ENCODE data around the gene FGD2. TPM values are rescaled to one million over a fixed set of nuclear protein-coding genes. Genes with fewer than 3 reads are reported as not detected.
"Not testable (repeated sequence)": the region's sequence is repeated elsewhere in the genome, so short reads cannot be mapped to it uniquely, and the experiment has no call there.

FGD2 gene
- total and polyA plus RNA-seq, 5 donors = 5.1 to 14.0 (median 9.7) TPM

DNA sequence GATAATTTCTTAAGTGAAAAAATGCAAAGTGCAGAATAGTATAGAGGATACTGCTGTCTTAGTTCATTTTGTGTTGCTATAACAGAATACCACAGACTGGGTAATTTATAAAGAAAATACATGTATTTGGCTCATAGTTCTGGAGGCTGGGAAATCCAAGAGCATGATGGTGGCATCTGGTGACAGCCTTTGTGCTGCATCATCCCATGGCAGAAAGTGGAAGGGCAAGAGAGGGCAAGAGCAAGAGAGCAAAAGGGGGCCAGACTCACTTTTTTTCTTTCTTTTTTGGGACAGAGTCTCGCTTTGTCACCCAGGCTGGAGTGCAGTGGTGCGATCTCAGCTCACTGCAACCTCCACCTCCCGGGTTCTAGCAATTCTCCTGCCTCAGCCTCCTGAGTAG, 37.6 kb downstream of the FGD2 start:
- H3K27me3 ChIP-seq (ENCODE audit: control insufficient read depth, insufficient read depth); ATAC-seq; H3K4me1 ChIP-seq (ENCODE audit: control insufficient read depth, insufficient read depth, low read length); H3K9me3 ChIP-seq (ENCODE audit: control insufficient read depth, low read length); H3K27ac ChIP-seq (ENCODE audit: low read length); intact Hi-C loops (cut with DNase I); H3K4me3 ChIP-seq (ENCODE audit: low read length): not testable (repeated sequence)
- 96% methylated on average over 3 of the region's 3 CpGs for WGBS
- DNase-seq = peak in 1 of 3 donors; percentile 8

DNA sequence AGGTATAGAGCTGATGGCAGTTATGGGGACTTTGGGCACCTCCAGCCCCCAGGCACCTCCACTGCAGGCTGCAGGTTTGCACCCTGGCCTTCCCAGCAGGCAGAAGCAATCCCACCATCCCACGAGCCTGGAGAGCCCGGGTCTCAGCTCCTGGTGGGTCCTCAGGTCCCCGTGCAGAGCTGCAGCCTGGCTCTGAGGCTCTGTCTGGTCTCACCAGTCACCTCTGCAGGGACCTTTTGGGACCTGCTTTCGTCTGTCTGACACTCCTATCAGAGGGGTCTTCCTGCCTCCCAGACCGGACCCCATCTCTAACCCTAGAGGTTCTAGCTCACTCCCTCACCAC, 41.9 kb downstream of the FGD2 start:
- 87% methylated on average over 5 of the region's 5 CpGs for WGBS
- no peaks in the 10 kb centered on the region for H3K27me3 ChIP-seq (ENCODE audit: control insufficient read depth, insufficient read depth)
- no peak overlapping the region for H3K27ac ChIP-seq (ENCODE audit: low read length)
- DNase-seq (peak in 2 of 3 donors; percentile 4 to 31), ATAC-seq (no peak)
- peaks cover 2% of the 10 kb centered on the region for H3K4me1 ChIP-seq (ENCODE audit: control insufficient read depth, insufficient read depth, low read length)
- H3K9me3 ChIP-seq (ENCODE audit: control insufficient read depth, low read length) = no peaks in the 10 kb centered on the region
- H3K4me3 ChIP-seq (ENCODE audit: low read length) = no peak overlapping the region
- intact Hi-C loops (cut with DNase I) = no loop called here

DNA sequence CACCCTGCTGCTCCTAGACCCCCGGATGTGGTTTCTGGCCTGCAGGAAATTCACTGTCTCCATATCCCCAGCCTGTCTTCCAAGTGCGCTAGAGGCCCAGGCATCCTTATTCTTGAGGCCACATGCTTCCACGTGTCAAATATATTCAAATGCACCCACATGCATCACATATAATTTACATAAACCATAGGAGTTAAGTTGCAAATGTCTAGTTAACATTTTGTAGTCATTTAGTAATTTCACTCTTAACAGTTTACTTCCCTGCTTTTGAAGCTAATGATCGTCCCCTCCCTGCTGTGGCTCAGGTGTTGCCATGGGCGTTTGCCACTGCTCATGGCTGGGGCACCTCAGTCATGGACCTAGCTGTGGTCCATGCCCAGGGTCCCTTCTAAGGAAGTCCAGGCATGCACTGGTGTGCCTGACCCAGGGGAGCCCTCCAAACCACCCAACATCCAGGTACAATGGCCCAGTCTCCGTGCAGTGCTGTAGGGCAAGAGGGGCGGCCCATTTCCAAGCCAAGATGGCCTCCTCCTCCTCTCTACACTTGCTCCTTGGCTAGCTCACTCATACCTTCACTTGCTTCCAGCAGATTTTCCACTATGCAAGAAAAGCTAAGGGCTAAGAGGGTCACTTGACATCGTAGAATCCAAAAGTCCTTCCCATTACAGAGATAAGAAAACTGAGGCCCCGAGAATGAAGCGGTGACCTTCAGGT, 42.4 kb downstream of the FGD2 start:
- DNase-seq (peak in 2 of 3 donors; percentile 1 to 28), ATAC-seq (no peak)
- Histone ChIP-seq H3K27me3 (ENCODE audit: control insufficient read depth, insufficient read depth) (no peaks in the 10 kb centered on the region), H3K27ac (ENCODE audit: low read length) (no peak overlapping the region), H3K4me3 (ENCODE audit: low read length) (no peak overlapping the region), H3K9me3 (ENCODE audit: control insufficient read depth, low read length) (no peaks in the 10 kb centered on the region), H3K4me1 (ENCODE audit: control insufficient read depth, insufficient read depth, low read length) (peaks cover 2% of the 10 kb centered on the region)
- intact Hi-C loops (cut with DNase I) = no loop called here
- 87% methylated on average over 10 of the region's 10 CpGs for WGBS

DNA sequence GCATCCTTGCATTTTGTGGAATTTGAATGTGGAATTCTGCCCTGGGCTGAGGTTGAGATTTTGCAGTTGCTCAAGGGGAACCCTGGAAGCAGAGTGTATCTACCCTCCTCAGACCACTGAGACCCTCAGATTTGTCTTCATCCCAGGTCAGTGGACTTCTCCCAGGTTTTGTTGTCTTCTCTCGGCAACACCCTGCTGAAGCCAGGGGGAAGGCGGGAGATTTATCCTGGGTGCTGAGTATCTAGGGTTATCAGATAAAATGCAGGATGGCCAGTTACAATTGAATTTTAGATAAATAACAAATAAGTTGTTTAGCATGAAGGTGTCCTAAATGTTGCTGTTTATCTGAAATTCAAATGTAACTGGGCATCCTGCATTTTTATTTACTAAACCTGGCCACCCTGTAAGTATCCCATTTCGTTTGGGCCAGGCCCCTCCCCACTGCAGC, 43.0 kb downstream of the FGD2 start:
- Histone ChIP-seq H3K27ac (ENCODE audit: low read length) (no peak overlapping the region), H3K4me1 (ENCODE audit: control insufficient read depth, insufficient read depth, low read length) (peaks cover 2% of the 10 kb centered on the region), H3K4me3 (ENCODE audit: low read length) (no peak overlapping the region), H3K27me3 (ENCODE audit: control insufficient read depth, insufficient read depth) (no peaks in the 10 kb centered on the region), H3K9me3 (ENCODE audit: control insufficient read depth, low read length) (no peaks in the 10 kb centered on the region)
- DNase-seq = peak in 1 of 3 donors; percentile 5
- intact Hi-C loops (cut with DNase I) = no loop called here
- 60% methylated on average over 3 of the region's 3 CpGs for WGBS
- no peak for ATAC-seq

DNA sequence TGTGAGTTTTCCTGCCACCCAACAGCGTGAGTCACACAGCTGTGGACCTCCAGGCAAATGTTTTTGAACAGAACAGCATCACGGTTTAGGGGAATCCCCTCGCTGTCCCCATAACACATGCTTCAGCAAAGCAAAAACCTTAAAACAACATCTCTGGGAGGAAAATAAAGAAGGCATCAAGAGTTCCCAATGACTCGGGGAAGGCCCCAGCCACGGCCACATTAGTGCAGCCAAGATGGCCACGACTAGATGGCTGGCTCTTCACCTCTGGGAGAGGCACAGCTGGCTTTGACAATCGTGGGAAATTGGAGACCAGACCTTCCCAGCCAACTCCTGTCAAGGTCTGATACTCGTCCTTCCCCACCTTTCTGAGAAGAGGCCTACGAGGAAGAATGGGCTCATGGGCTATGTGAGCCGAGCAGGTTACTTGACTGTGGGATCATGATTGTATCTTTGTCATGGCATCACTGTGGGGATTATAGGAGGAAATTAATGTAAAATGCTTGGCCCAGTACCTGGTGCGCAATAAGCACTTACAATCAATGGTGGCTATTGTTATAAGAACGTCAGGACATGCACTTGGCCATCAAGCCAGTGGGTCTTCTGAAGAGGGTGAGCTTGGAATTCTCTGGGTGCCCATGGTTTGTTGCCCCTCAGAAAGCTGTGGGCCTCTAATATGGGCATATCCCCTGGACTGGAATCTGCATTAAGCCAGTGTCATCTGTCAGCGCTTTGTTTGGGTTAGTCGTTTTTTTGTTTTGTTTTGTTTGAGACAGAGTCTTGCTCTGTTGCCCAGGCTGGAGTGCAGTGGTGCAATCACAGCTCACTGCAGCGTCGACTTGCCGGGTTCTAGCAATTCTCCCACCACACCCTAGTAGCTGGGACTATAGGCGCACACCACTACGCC, 43.6 kb downstream of the FGD2 start:
- DNase-seq = peak; percentile 35 to 70 (median 57)
- ATAC-seq = peak; percentile 35 to 53
- H3K27me3 ChIP-seq (ENCODE audit: control insufficient read depth, insufficient read depth) = no peaks in the 10 kb centered on the region
- H3K27ac ChIP-seq (ENCODE audit: low read length) = peak overlapping the region; percentile 1
- intact Hi-C loops (cut with DNase I) = no loop called here
- peaks cover 2% of the 10 kb centered on the region for H3K4me1 ChIP-seq (ENCODE audit: control insufficient read depth, insufficient read depth, low read length)
- 72% methylated on average over 19 of the region's 19 CpGs for WGBS
- H3K9me3 ChIP-seq (ENCODE audit: control insufficient read depth, low read length) = no peaks in the 10 kb centered on the region
- H3K4me3 ChIP-seq (ENCODE audit: low read length) = no peak overlapping the region

DNA sequence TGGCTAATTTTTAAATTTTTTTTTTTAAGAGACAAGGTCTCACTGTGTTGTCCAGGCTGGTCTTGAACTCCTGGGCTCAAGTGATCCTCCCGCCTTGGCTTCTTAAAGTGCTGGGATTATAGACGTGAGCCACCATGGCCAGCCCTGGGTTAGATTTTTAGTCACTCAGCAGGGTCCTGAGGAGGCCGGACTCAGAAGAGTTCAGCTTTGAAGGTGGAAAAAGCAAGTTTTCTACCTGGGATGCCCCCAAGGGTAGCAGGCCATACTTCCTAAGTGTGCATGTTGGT, 44.2 kb downstream of the FGD2 start:
- intact Hi-C loops (cut with DNase I) = loop anchor here in 3 of 4 donors (2.0 to 5.0 kb wide), 3 partner anchors 121 to 123 kb away; partner anchors contain the start of gene PIM1 (in 2 of the 3)
- Histone ChIP-seq H3K27me3 (ENCODE audit: control insufficient read depth, insufficient read depth) (no peaks in the 10 kb centered on the region), H3K27ac (ENCODE audit: low read length) (peak overlapping the region; percentile 57), H3K4me1 (ENCODE audit: control insufficient read depth, insufficient read depth, low read length) (peaks cover 2% of the 10 kb centered on the region), H3K4me3 (ENCODE audit: low read length) (no peak overlapping the region), H3K9me3 (ENCODE audit: control insufficient read depth, low read length) (no peaks in the 10 kb centered on the region)
- ATAC-seq (no peak), DNase-seq (no peak)
- 85% methylated on average over 3 of the region's 3 CpGs for WGBS

DNA sequence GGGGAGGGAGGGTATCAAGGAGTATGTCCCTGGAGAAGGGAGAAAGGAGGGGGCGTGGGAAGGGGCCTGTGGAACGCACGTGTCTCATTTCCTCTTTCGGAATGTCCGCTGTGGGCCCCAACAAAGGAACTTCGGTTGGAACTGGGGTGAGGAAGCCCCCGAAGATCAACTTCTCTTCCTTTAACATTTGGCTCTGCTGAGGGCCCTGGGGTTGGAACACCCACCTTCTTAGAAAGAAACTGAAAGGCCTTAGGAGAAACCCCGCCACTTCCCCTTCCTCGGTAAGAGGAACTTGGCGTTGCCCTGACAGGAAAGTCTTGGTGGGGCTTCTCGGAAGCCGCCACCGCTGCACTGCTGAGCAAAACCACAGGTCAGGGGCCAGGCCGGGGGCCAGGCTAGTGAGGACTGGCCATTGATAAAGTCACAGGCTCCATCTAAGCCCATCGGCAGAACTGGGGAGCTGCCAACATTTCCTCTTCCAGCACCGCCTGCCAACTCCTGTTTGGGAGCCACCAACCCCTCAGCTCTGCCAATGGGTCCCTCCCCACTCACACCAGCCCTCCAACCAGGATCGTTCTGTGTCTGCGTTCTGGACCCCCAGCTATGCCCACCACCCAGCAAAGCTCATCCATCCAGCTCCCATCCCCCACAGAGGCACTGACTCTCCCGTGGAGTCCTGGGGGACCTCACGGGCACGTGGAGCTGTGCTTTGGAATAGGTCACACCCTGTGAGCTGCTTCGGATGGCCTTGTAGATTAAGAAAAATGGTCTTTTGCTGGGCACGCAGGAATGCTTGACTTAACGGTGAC, 44.8 kb downstream of the FGD2 start:
- WGBS = 52% methylated on average over 24 of the region's 24 CpGs
- Histone ChIP-seq H3K9me3 (ENCODE audit: control insufficient read depth, low read length) (no peaks in the 10 kb centered on the region), H3K27me3 (ENCODE audit: control insufficient read depth, insufficient read depth) (no peaks in the 10 kb centered on the region), H3K4me1 (ENCODE audit: control insufficient read depth, insufficient read depth, low read length) (peaks cover 2% of the 10 kb centered on the region), H3K27ac (ENCODE audit: low read length) (peak overlapping the region; percentile 57), H3K4me3 (ENCODE audit: low read length) (no peak overlapping the region)
- peak; percentile 75 to 90 (median 89) for DNase-seq
- ATAC-seq = peak; percentile 67 to 71
- intact Hi-C loops (cut with DNase I) = loop anchor here in 3 of 4 donors (2.0 to 5.0 kb wide), 3 partner anchors 121 to 123 kb away; partner anchors contain the start of gene PIM1 (in 2 of the 3)

DNA sequence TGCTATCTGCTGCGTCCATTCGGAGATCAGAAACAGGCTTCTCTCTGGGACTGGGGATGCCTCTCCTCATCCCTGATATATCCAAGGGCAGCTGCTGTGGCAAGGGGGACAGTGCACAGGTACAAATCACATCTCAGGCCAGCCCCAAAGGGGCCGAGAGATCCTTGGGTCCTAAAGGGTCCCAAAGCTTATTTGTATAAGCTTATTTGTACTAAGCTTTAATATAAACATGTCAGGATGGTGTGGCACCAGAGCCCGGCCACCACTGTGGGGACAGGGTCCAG, 45.3 kb downstream of the FGD2 start:
- 77% methylated on average over 4 of the region's 4 CpGs for WGBS

DNA sequence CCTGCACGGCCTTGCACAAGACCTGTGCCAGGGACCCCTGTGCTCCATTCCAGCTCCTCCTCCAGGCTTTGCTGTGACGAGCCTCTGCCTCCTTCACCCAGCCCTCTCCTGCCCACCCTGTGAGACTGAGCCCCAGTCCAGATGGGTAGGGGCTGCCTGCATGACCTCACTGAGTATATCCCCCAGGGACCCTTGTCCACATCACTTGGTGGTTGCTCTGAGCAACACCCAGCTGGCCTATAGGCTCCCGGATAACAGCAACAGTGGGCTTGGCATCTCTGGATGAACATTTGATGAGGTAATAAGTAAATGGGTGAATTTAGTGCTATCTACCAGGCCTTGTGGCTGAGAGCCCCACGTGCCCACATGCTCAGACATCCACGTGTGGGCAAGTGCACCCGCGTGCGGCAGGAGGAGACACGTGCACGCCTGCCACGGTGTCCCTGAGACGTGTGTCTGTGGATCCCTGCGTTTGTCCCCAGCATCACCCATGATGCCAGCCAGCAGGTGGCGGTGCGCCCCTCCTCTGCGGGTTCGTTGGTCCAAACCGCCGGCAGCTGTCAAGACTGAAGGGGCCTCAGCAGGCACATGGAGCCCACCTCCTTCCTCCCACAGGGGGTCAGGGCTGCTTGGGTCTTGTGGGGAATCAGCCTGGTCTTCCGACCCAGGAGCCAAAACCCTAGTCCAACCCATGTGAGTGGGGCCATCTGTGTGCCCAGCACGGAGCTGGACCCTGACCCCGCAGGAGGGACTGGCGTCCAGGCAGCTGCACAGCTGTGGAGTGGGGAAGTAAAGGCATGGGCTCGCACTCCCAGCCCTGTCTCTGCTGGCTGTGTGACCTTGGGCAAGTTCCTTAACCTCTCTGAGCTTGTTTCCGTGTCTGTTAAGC, 45.9 kb downstream of the FGD2 start:
- intact Hi-C loops (cut with DNase I) = loop anchor here (1.0 to 5.0 kb wide), 4 partner anchors 119 to 121 kb away; partner anchors contain the start of gene PIM1 (in 2 of the 4)
- WGBS = 21% methylated on average over 25 of the region's 25 CpGs
- ATAC-seq (peak; percentile 85 to 86), DNase-seq (peak; percentile 91 to 97 (median 97))
- Histone ChIP-seq H3K9me3 (ENCODE audit: control insufficient read depth, low read length) (no peaks in the 10 kb centered on the region), H3K4me3 (ENCODE audit: low read length) (no peak overlapping the region), H3K4me1 (ENCODE audit: control insufficient read depth, insufficient read depth, low read length) (peaks cover 2% of the 10 kb centered on the region), H3K27me3 (ENCODE audit: control insufficient read depth, insufficient read depth) (no peaks in the 10 kb centered on the region), H3K27ac (ENCODE audit: low read length) (no peak overlapping the region)

More for the DNA sequence above, 45.3 kb downstream of the FGD2 start:
- ATAC-seq (no peak), DNase-seq (peak in 1 of 3 donors; percentile 63)
- H3K27me3 ChIP-seq (ENCODE audit: control insufficient read depth, insufficient read depth) = no peaks in the 10 kb centered on the region
- no peak overlapping the region for H3K4me3 ChIP-seq (ENCODE audit: low read length)
- no peaks in the 10 kb centered on the region for H3K9me3 ChIP-seq (ENCODE audit: control insufficient read depth, low read length)
- H3K27ac ChIP-seq (ENCODE audit: low read length) = peak overlapping the region; percentile 38
- peaks cover 2% of the 10 kb centered on the region for H3K4me1 ChIP-seq (ENCODE audit: control insufficient read depth, insufficient read depth, low read length)
- intact Hi-C loops (cut with DNase I) = loop anchor here (1.0 to 5.0 kb wide), 4 partner anchors 120 to 122 kb away; partner anchors contain the start of gene PIM1 (in 2 of the 4)

Measured in right cardiac atrium (tissue), 5 donors.